ENCODE measurements around the gene IFFO2.

The IFFO2 gene

GRCh38 chr1:18883636-18884418 is 72.6 kb downstream of the IFFO2 start:
- Histone ChIP-seq H3K4me3 (ENCODE audit: insufficient read depth, low read depth, low read length) (no peak overlapping the region), H3K4me1 (ENCODE audit: control insufficient read depth, insufficient read depth, low read length) (peaks cover 8% of the 10 kb centered on the region), H3K27ac (ENCODE audit: insufficient read depth, low read depth, low read length, poor library complexity, severe bottlenecking) (no peak overlapping the region), H3K9me3 (ENCODE audit: control insufficient read depth, low read length) (no peaks in the 10 kb centered on the region), H3K27me3 (ENCODE audit: control insufficient read depth, insufficient read depth, low read length, poor library complexity, severe bottlenecking) (no peaks in the 10 kb centered on the region), H3K36me3 (ENCODE audit: control insufficient read depth, insufficient read depth, low read length) (no peaks in the 10 kb centered on the region)
- 66 to 69% methylated on average over 14 of the region's 14 CpGs for WGBS, 2 experiments

GRCh38 chr1:18883079-18883478 is 73.4 kb downstream of the IFFO2 start:
- peaks cover 8% of the 10 kb centered on the region for H3K4me1 ChIP-seq (ENCODE audit: control insufficient read depth, insufficient read depth, low read length)
- H3K27me3 ChIP-seq (ENCODE audit: control insufficient read depth, insufficient read depth, low read length, poor library complexity, severe bottlenecking), result no peaks in the 10 kb centered on the region
- H3K36me3 ChIP-seq (ENCODE audit: control insufficient read depth, insufficient read depth, low read length), result no peaks in the 10 kb centered on the region
- WGBS, 2 experiments, result 95 to 96% methylated on average over 23 of the region's 23 CpGs
- H3K9me3 ChIP-seq (ENCODE audit: control insufficient read depth, low read length), result no peaks in the 10 kb centered on the region
- no peak overlapping the region for H3K4me3 ChIP-seq (ENCODE audit: insufficient read depth, low read depth, low read length)
- no peak overlapping the region for H3K27ac ChIP-seq (ENCODE audit: insufficient read depth, low read depth, low read length, poor library complexity, severe bottlenecking)

DNA sequence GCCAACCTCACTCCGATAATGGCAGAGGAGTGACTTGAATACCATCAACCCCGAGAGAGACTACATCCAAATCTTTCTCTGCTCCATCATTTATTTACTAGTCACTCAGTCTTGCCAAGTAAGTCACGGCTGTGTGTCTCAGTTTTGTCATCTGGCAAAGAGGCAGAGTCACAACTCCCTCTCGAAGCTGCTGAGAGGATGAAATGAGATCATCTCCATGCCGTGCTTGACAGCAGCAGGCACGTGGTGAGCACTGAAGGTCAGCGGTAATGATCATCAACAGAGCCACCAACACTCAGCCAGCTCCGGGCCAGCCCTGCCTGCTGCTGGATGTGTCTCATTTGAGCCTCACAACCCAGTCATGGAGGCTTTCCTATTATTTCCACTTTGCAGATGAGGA is 74.0 kb downstream of the IFFO2 start:
- no peak overlapping the region for H3K27ac ChIP-seq (ENCODE audit: insufficient read depth, low read depth, low read length, poor library complexity, severe bottlenecking)
- no peaks in the 10 kb centered on the region for H3K9me3 ChIP-seq (ENCODE audit: control insufficient read depth, low read length)

GRCh38 chr1:18881642-18882431 is 74.6 kb downstream of the IFFO2 start:
- WGBS, 2 experiments, result 96% methylated on average over 24 of the region's 24 CpGs
- no peaks in the 10 kb centered on the region for H3K36me3 ChIP-seq (ENCODE audit: control insufficient read depth, insufficient read depth, low read length)
- no peaks in the 10 kb centered on the region for H3K9me3 ChIP-seq (ENCODE audit: control insufficient read depth, low read length)
- H3K4me3 ChIP-seq (ENCODE audit: insufficient read depth, low read depth, low read length), result no peak overlapping the region
- peaks cover 8% of the 10 kb centered on the region for H3K4me1 ChIP-seq (ENCODE audit: control insufficient read depth, insufficient read depth, low read length)
- H3K27me3 ChIP-seq (ENCODE audit: control insufficient read depth, insufficient read depth, low read length, poor library complexity, severe bottlenecking), result no peaks in the 10 kb centered on the region
- no peak overlapping the region for H3K27ac ChIP-seq (ENCODE audit: insufficient read depth, low read depth, low read length, poor library complexity, severe bottlenecking)

More for the DNA sequence above, 74.0 kb downstream of the IFFO2 start:
- no peak overlapping the region for H3K4me3 ChIP-seq (ENCODE audit: insufficient read depth, low read depth, low read length)
- H3K36me3 ChIP-seq (ENCODE audit: control insufficient read depth, insufficient read depth, low read length), result no peaks in the 10 kb centered on the region
- no peaks in the 10 kb centered on the region for H3K27me3 ChIP-seq (ENCODE audit: control insufficient read depth, insufficient read depth, low read length, poor library complexity, severe bottlenecking)
- 93 to 95% methylated on average over 8 of the region's 8 CpGs for WGBS, 2 experiments
- peaks cover 8% of the 10 kb centered on the region for H3K4me1 ChIP-seq (ENCODE audit: control insufficient read depth, insufficient read depth, low read length)

GRCh38 chr1:18881164-18881563 is 75.3 kb downstream of the IFFO2 start:
- no peaks in the 10 kb centered on the region for H3K36me3 ChIP-seq (ENCODE audit: control insufficient read depth, insufficient read depth, low read length)
- no peaks in the 10 kb centered on the region for H3K9me3 ChIP-seq (ENCODE audit: control insufficient read depth, low read length)
- H3K4me3 ChIP-seq (ENCODE audit: insufficient read depth, low read depth, low read length), result no peak overlapping the region
- H3K4me1 ChIP-seq (ENCODE audit: control insufficient read depth, insufficient read depth, low read length), result peaks cover 8% of the 10 kb centered on the region
- 94 to 95% methylated on average over 2 of the region's 2 CpGs for WGBS, 2 experiments
- H3K27ac ChIP-seq (ENCODE audit: insufficient read depth, low read depth, low read length, poor library complexity, severe bottlenecking), result no peak overlapping the region
- no peaks in the 10 kb centered on the region for H3K27me3 ChIP-seq (ENCODE audit: control insufficient read depth, insufficient read depth, low read length, poor library complexity, severe bottlenecking)

DNA sequence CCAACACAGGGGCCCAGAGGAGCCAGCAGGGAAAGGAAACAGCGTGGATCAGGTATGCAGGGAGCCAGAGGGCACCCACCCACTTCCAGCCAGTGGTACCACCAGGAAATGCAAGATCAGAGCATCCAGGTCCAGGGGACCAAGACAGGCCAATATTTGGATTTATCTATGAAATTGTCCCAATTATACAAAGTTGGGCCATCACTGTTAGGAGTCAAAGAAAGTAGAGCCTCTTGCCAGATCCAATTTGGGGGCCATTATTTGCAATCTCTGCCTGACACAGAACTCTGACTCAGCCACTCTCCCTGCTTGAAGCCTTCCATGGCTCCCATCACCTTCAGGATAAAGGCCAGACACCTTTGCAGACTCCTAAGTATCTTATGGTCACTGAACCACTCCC is 75.9 kb downstream of the IFFO2 start:
- H3K9me3 ChIP-seq (ENCODE audit: control insufficient read depth, low read length), result no peaks in the 10 kb centered on the region
- WGBS, 2 experiments, result 91 to 96% methylated on average over 1 of the region's 1 CpG

GRCh38 chr1:18879791-18880309 is 76.6 kb downstream of the IFFO2 start:
- peaks cover 8% of the 10 kb centered on the region for H3K4me1 ChIP-seq (ENCODE audit: control insufficient read depth, insufficient read depth, low read length)
- no peaks in the 10 kb centered on the region for H3K9me3 ChIP-seq (ENCODE audit: control insufficient read depth, low read length)
- H3K27me3 ChIP-seq (ENCODE audit: control insufficient read depth, insufficient read depth, low read length, poor library complexity, severe bottlenecking), result no peaks in the 10 kb centered on the region
- H3K4me3 ChIP-seq (ENCODE audit: insufficient read depth, low read depth, low read length), result no peak overlapping the region
- no peak overlapping the region for H3K27ac ChIP-seq (ENCODE audit: insufficient read depth, low read depth, low read length, poor library complexity, severe bottlenecking)
- 67 to 68% methylated on average over 21 of the region's 21 CpGs for WGBS, 2 experiments
- no peaks in the 10 kb centered on the region for H3K36me3 ChIP-seq (ENCODE audit: control insufficient read depth, insufficient read depth, low read length)

More for the DNA sequence above, 75.9 kb downstream of the IFFO2 start:
- Histone ChIP-seq H3K27me3 (ENCODE audit: control insufficient read depth, insufficient read depth, low read length, poor library complexity, severe bottlenecking) (no peaks in the 10 kb centered on the region), H3K27ac (ENCODE audit: insufficient read depth, low read depth, low read length, poor library complexity, severe bottlenecking) (no peak overlapping the region), H3K4me3 (ENCODE audit: insufficient read depth, low read depth, low read length) (no peak overlapping the region), H3K36me3 (ENCODE audit: control insufficient read depth, insufficient read depth, low read length) (no peaks in the 10 kb centered on the region), H3K4me1 (ENCODE audit: control insufficient read depth, insufficient read depth, low read length) (peaks cover 8% of the 10 kb centered on the region)

DNA sequence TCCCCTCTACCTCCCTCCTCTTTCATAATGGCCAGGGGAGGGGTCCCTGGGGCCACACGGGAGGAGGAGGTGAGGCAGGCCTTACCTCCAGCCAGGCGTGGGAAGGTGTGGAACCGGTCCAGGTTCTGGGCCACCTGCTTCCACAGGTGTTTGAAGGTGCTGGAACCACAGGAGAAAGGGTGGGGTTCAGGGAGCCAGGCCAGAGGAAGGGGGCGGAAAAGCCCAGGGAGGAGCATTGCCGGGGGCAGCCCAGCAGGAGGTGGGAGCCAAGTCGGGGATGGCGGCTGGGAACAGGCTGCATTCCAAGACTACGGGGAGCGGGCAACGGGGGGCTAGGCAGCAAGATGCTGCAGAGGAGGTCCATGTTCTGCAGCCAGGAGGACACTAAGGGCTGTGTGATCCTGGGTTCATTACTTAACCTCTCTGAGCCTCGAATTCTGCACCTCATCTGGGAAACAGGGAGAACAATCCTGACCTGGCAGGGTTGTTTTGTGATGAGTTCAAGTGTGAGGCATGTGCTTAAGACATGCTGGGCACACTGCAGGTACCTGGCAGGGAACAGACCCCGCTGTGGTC is 77.2 kb downstream of the IFFO2 start:
- H3K9me3 ChIP-seq (ENCODE audit: control insufficient read depth, low read length), result no peaks in the 10 kb centered on the region
- WGBS, 2 experiments, result 84 to 85% methylated on average over 12 of the region's 12 CpGs
- H3K4me1 ChIP-seq (ENCODE audit: control insufficient read depth, insufficient read depth, low read length), result peaks cover 8% of the 10 kb centered on the region
- no peaks in the 10 kb centered on the region for H3K36me3 ChIP-seq (ENCODE audit: control insufficient read depth, insufficient read depth, low read length)
- no peak overlapping the region for H3K27ac ChIP-seq (ENCODE audit: insufficient read depth, low read depth, low read length, poor library complexity, severe bottlenecking)
- H3K27me3 ChIP-seq (ENCODE audit: control insufficient read depth, insufficient read depth, low read length, poor library complexity, severe bottlenecking), result no peaks in the 10 kb centered on the region
- H3K4me3 ChIP-seq (ENCODE audit: insufficient read depth, low read depth, low read length), result no peak overlapping the region

GRCh38 chr1:18878538-18879214 is 77.8 kb downstream of the IFFO2 start:
- H3K4me3 ChIP-seq (ENCODE audit: insufficient read depth, low read depth, low read length), result no peak overlapping the region
- 86 to 89% methylated on average over 12 of the region's 12 CpGs for WGBS, 2 experiments
- H3K36me3 ChIP-seq (ENCODE audit: control insufficient read depth, insufficient read depth, low read length), result no peaks in the 10 kb centered on the region
- no peaks in the 10 kb centered on the region for H3K9me3 ChIP-seq (ENCODE audit: control insufficient read depth, low read length)
- no peak overlapping the region for H3K27ac ChIP-seq (ENCODE audit: insufficient read depth, low read depth, low read length, poor library complexity, severe bottlenecking)
- no peaks in the 10 kb centered on the region for H3K27me3 ChIP-seq (ENCODE audit: control insufficient read depth, insufficient read depth, low read length, poor library complexity, severe bottlenecking)
- peaks cover 8% of the 10 kb centered on the region for H3K4me1 ChIP-seq (ENCODE audit: control insufficient read depth, insufficient read depth, low read length)

Measured in ectodermal cell (in vitro differentiated cells).